IgD-negative memory B cell (primary cell): ENCODE data around the gene ALG9. TPM values are rescaled to one million over a fixed set of nuclear protein-coding genes. Genes with fewer than 3 reads are reported as not detected.

Experiments used
- H3K27ac Mint-ChIP-seq, 3 donors: one replicate each; pipeline ENCODE4 v1.8.0; 2020 to 2022; ENCODE audit warnings: mild to moderate bottlenecking in 3 of 3, mixed read lengths in 3 of 3, moderate library complexity in 1 of 3
- H3K27me3 Mint-ChIP-seq: one replicate; pipeline ENCODE4 v1.8.0; 2021; ENCODE audit warnings: mixed read lengths
- H3K36me3 Mint-ChIP-seq: one replicate; pipeline ENCODE4 v1.8.0; 2020; ENCODE audit warnings: mild to moderate bottlenecking, mixed read lengths
- H3K4me1 Mint-ChIP-seq, 3 donors: one replicate each; pipeline ENCODE4 v1.8.0; 2020 to 2022; ENCODE audit warnings: mixed read lengths in 3 of 3, mild to moderate bottlenecking in 1 of 3
- H3K4me3 Mint-ChIP-seq, 4 donors: one replicate each; pipeline ENCODE4 v1.8.0; 2020 to 2022; ENCODE audit warnings: mild to moderate bottlenecking in 4 of 4, mixed read lengths in 4 of 4, moderate library complexity in 3 of 4
- H3K9me3 Mint-ChIP-seq, 3 donors: one replicate each; pipeline ENCODE4 v1.8.0; 2020 to 2021; ENCODE audit warnings: mixed read lengths in 3 of 3, mild to moderate bottlenecking in 1 of 3
- polyA plus RNA-seq: library from polyadenylated mRNA; unstranded; fragments of 300-500 nt; fragmentation: Illumina TruSeq; gene quantifications from one replicate; pipeline ENCODE4 v1.2.3, GENCODE V29; 2021

ALG9 gene
- polyA plus RNA-seq, 1 donor from 2014 or later, result 13.6 TPM

DNA sequence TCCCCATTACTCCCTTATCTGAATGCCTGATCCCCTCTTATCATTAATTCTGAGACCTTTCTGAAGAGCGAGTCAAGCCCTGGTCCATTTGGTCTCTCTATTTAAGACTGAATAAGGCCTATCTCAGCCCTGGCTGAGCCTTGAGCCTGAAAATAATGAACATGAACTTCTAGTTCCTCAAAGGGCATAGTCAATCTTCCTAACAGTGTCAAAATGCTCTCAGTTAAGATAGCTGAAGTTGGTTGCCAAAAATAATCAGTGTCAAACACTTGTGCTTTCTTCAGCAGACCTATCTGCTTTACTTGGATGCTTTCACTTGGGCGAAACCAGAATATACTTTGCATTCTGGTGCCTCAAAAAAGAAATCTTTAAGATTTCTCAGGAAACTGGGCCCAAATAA is 62.5 kb downstream of the ALG9 start:
- H3K36me3 Mint-ChIP-seq, result peaks cover 11% of the 10 kb centered on the region
- no peak overlapping the region for H3K4me3 Mint-ChIP-seq
- no peaks in the 10 kb centered on the region for H3K9me3 Mint-ChIP-seq
- peak overlapping the region in 2 of 3 donors; percentile 12 to 46 for H3K27ac Mint-ChIP-seq
- H3K27me3 Mint-ChIP-seq, result no peaks in the 10 kb centered on the region
- H3K4me1 Mint-ChIP-seq, result peaks cover 0 to 2% (median 0%) of the 10 kb centered on the region in 3 donors

DNA sequence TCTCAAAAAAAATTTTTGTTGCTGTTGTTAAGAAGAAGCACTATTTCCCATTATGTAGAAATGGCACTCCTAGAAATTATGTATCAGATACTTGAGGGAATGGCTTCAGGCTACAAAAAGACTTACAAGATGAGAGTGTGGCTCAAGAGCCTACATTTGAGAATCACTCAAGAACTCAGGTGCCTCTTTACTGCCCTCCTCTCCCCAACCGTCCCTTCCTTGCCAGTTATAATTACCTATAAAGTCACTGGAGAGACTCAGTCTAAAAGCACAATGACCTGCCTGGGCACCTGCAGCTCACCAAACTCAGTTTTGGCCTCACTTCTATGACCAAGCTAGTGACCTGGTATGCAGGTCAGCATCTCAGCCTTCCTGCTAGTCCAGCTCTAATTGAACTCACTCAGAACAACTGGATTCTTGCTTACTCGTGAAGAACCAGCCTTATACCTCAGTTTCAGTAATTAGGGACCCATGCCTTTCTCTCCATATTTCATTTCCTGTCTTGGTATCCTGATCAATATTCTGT is 63.3 kb downstream of the ALG9 start:
- Mint-ChIP-seq H3K27ac (peak overlapping the region in 1 of 3 donors; percentile 12), H3K4me1 (no peaks in the 10 kb centered on the region), H3K27me3 (no peaks in the 10 kb centered on the region), H3K4me3 (no peak overlapping the region), H3K36me3 (peaks cover 11% of the 10 kb centered on the region), H3K9me3 (no peaks in the 10 kb centered on the region)

DNA sequence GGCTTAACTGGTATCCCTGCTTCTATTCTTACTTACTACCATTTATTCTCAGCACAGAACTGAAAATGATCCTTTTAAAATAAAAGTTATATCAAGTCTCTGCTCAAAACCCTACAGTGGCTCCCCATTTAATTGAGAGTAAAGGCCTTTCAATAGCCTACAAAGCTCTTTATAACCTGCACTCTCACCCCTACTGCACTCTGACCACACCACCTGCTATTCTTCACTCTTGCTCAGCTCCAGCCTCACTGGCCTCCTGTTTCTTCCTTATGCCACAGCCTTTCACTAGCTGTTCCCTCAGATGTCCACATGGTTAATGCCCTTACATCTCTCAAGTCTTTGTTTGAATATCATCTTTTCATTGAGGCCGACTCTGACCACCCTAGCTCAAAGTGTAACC is 64.3 kb downstream of the ALG9 start:
- Mint-ChIP-seq H3K36me3 (peaks cover 11% of the 10 kb centered on the region), H3K9me3 (no peaks in the 10 kb centered on the region), H3K4me1 (no peaks in the 10 kb centered on the region), H3K4me3 (no peak overlapping the region), H3K27ac (peak overlapping the region in 1 of 3 donors; percentile 78), H3K27me3 (no peaks in the 10 kb centered on the region)

DNA sequence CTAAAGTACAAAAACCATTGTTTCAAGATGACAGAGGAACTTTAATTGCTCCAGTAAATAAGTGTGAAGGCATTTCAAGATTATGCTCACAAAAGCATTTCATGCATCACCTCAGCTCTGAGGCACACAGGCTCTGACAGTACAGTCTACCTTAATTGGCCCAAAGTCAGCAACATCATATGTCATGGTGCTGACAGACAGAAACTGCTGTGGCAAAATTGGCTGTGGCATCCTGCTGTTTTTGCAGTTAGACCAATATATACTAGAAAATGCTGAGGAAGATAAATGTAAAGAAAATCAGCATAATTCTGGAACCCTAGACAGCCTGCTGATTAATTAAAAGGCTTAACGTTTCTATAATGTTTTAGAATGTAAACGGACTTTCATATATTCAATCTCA is 70.2 kb downstream of the ALG9 start:
- H3K36me3 Mint-ChIP-seq, result peaks cover 12% of the 10 kb centered on the region
- H3K4me1 Mint-ChIP-seq, result peaks cover 0 to 8% (median 0%) of the 10 kb centered on the region in 3 donors
- peaks cover 0 to 18% (median 9%) of the 10 kb centered on the region in 3 donors for H3K9me3 Mint-ChIP-seq
- H3K4me3 Mint-ChIP-seq, result no peak overlapping the region
- H3K27me3 Mint-ChIP-seq, result no peaks in the 10 kb centered on the region
- no peak overlapping the region for H3K27ac Mint-ChIP-seq

GRCh38 chr11:111798279-111798678 is 73.1 kb downstream of the ALG9 start:
- Mint-ChIP-seq H3K27ac (no peak overlapping the region), H3K4me1 (peaks cover 0 to 8% (median 0%) of the 10 kb centered on the region in 3 donors), H3K36me3 (peaks cover 12% of the 10 kb centered on the region), H3K9me3 (peaks cover 0 to 18% (median 9%) of the 10 kb centered on the region in 3 donors), H3K4me3 (no peak overlapping the region), H3K27me3 (no peaks in the 10 kb centered on the region)

DNA sequence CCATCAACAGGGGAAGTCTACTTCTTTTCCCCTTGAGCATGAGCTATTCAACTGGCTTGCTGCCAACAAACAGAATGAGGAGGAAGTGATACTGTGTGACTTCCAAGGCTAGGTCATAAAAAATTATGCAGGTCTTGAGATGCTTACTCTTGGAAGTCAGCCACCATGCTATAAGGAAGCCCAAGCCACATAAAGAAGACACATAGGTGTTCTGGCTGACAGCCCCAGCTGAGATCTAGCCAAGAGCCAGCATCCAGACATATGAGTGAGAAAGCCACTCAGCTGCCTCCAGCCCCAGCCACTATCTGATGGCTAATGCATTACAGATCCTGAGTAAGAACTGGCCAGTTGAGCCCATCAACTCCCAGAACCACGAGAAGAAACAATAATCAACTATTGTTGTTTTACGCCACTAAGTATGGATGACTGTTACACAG is 74.2 kb downstream of the ALG9 start:
- H3K4me1 Mint-ChIP-seq, result peaks cover 0 to 8% (median 0%) of the 10 kb centered on the region in 3 donors
- no peaks in the 10 kb centered on the region for H3K27me3 Mint-ChIP-seq

GRCh38 chr11:111796696-111797095 is 74.7 kb downstream of the ALG9 start:
- Mint-ChIP-seq H3K4me1 (peaks cover 0 to 8% (median 0%) of the 10 kb centered on the region in 3 donors), H3K27me3 (no peaks in the 10 kb centered on the region), H3K27ac (peak overlapping the region in 1 of 3 donors; percentile 33), H3K36me3 (peaks cover 11% of the 10 kb centered on the region), H3K4me3 (no peak overlapping the region), H3K9me3 (peaks cover 0 to 18% (median 9%) of the 10 kb centered on the region in 3 donors)

More for the DNA sequence above, 74.2 kb downstream of the ALG9 start:
- Mint-ChIP-seq H3K4me3 (no peak overlapping the region), H3K9me3 (peaks cover 0 to 18% (median 9%) of the 10 kb centered on the region in 3 donors), H3K36me3 (peaks cover 12% of the 10 kb centered on the region), H3K27ac (peak overlapping the region in 2 of 3 donors; percentile 19 to 33)

DNA sequence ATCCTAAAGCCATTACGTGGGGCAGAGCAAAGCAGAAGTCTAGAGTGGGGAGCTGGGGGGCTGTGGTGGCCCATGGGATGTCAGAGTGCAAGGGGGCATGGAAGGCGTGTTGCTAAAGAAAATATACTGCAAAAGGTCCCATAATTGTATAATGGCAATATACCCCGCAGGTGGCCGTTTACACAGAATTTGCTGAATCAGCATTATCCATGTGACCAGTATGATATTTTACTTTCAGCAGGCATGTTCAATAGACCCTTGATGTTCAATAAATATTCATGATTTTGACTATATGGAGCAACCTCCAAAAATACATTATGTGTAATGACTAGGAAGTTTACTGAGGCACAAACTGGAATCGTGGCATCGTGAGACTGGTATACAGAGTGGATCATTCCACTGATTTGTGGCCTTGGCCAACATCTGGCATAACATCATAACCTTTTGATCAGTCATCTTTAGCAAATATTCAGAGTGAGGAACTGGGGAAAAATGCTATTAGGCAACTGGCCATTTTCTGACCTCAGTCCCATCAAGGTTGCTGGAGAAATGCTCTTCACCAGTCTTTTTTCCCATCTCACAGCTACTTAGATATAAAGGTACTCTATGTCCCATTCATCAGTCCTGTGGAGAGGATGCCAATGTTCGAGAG is 75.9 kb downstream of the ALG9 start:
- peaks cover 10% of the 10 kb centered on the region for H3K36me3 Mint-ChIP-seq
- no peak overlapping the region for H3K4me3 Mint-ChIP-seq
- H3K9me3 Mint-ChIP-seq, result peaks cover 0 to 18% (median 9%) of the 10 kb centered on the region in 3 donors
- peaks cover 0 to 8% (median 0%) of the 10 kb centered on the region in 3 donors for H3K4me1 Mint-ChIP-seq
- no peak overlapping the region for H3K27ac Mint-ChIP-seq
- H3K27me3 Mint-ChIP-seq, result no peaks in the 10 kb centered on the region

GRCh38 chr11:111793863-111794262 is 77.5 kb downstream of the ALG9 start:
- H3K27ac Mint-ChIP-seq, result no peak overlapping the region
- H3K9me3 Mint-ChIP-seq, result peaks cover 0 to 17% (median 9%) of the 10 kb centered on the region in 3 donors

DNA sequence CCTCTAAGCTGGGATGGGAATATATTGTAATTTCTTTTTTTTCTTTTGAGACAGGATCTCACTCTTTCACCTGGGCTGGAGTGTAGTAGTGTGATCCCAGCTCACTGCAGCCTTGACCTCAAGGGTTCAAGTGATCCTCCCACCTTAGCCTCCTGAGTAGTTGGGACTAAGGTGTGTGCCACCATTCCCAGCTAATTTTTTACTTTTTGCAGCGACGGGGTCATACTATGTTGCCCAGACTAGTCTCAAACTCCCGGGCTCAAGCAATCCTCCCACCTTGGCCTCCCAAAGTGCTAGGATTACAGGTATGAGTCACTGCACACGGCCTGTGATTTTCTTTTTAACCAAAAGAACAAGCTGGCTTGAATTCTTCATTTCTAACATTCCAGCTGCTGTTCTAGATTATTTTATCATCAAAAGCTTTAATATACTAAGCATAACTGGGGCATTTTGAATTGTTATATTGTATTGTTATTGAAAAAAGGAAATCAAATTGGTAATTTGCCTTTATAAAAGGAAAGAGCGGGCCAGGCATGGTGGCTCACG is 78.4 kb downstream of the ALG9 start:
- Mint-ChIP-seq H3K9me3 (peaks cover 0 to 11% (median 6%) of the 10 kb centered on the region in 3 donors), H3K27ac (no peak overlapping the region), H3K4me3 (no peak overlapping the region)

More at GRCh38 chr11:111793863-111794262, 77.5 kb downstream of the ALG9 start:
- no peaks in the 10 kb centered on the region for H3K27me3 Mint-ChIP-seq
- no peak overlapping the region for H3K4me3 Mint-ChIP-seq
- H3K4me1 Mint-ChIP-seq, result peaks cover 0 to 8% (median 0%) of the 10 kb centered on the region in 3 donors
- peaks cover 10% of the 10 kb centered on the region for H3K36me3 Mint-ChIP-seq

GRCh38 chr11:111792314-111792713 is 79.1 kb downstream of the ALG9 start:
- Mint-ChIP-seq H3K4me3 (no peak overlapping the region), H3K4me1 (peaks cover 0 to 8% (median 3%) of the 10 kb centered on the region in 3 donors), H3K36me3 (peaks cover 6% of the 10 kb centered on the region), H3K9me3 (peaks cover 0 to 4% (median 2%) of the 10 kb centered on the region in 3 donors), H3K27ac (no peak overlapping the region), H3K27me3 (no peaks in the 10 kb centered on the region)

More for the DNA sequence above, 78.4 kb downstream of the ALG9 start:
- H3K4me1 Mint-ChIP-seq, result peaks cover 0 to 8% (median 2%) of the 10 kb centered on the region in 3 donors
- H3K36me3 Mint-ChIP-seq, result peaks cover 6% of the 10 kb centered on the region
- H3K27me3 Mint-ChIP-seq, result no peaks in the 10 kb centered on the region

- no peak overlapping the region for H3K27ac Mint-ChIP-seq
- H3K4me3 Mint-ChIP-seq, result no peak overlapping the region
- H3K27me3 Mint-ChIP-seq, result no peaks in the 10 kb centered on the region
- no peaks in the 10 kb centered on the region for H3K9me3 Mint-ChIP-seq
- peaks cover 0 to 3% (median 0%) of the 10 kb centered on the region in 3 donors for H3K4me1 Mint-ChIP-seq
- peaks cover 10% of the 10 kb centered on the region for H3K36me3 Mint-ChIP-seq
These were observed 82.9 kb downstream of the ALG9 start for GRCh38 chr11:111788464-111788863.

GRCh38 chr11:111788051-111788450 is 83.3 kb downstream of the ALG9 start:
- H3K27ac Mint-ChIP-seq, result no peak overlapping the region
- peaks cover 0 to 3% (median 0%) of the 10 kb centered on the region in 3 donors for H3K4me1 Mint-ChIP-seq
- no peak overlapping the region for H3K4me3 Mint-ChIP-seq

DNA sequence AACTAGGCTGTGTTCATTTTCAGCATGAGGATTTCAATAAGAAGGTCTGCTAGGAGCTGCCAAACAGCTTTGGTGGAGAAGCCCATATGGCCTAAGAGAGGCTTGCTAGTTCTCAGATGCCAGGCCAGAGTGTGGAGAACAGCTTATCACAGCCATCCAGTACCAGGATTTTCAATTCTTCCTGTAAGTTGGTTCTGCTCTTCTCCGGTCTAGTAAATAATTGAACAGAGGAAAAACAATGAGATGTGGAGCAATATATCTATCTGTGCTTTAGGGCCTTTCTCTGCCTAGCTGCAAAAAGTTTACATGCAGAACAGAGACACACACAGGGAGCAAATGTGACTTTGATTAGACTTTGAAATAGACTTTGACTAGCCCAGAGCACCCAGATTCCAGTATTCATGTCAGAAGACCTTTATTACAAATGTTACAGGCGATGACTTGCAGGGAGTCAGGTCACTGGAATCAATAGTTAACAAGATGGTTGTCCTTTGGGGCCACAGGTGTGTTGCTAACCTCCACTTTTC is 85.4 kb downstream of the ALG9 start:
- Mint-ChIP-seq H3K27ac (peak overlapping the region in 1 of 3 donors; percentile 49), H3K27me3 (no peaks in the 10 kb centered on the region), H3K4me3 (no peak overlapping the region), H3K4me1 (peaks cover 0 to 3% (median 0%) of the 10 kb centered on the region in 3 donors), H3K9me3 (no peaks in the 10 kb centered on the region), H3K36me3 (peaks cover 10% of the 10 kb centered on the region)

More at GRCh38 chr11:111788051-111788450, 83.3 kb downstream of the ALG9 start:
- Mint-ChIP-seq H3K9me3 (no peaks in the 10 kb centered on the region), H3K36me3 (peaks cover 10% of the 10 kb centered on the region), H3K27me3 (no peaks in the 10 kb centered on the region)

GRCh38 chr11:111785076-111785475 is 86.3 kb downstream of the ALG9 start:
- Mint-ChIP-seq H3K4me3 (no peak overlapping the region), H3K4me1 (peaks cover 0 to 3% (median 0%) of the 10 kb centered on the region in 3 donors), H3K36me3 (peaks cover 6% of the 10 kb centered on the region), H3K27me3 (no peaks in the 10 kb centered on the region), H3K27ac (no peak overlapping the region), H3K9me3 (no peaks in the 10 kb centered on the region)
